OCI-LY7 (cell line): Measurements from ENCODE around the gene SMC5. TPM values are rescaled to one million over a fixed set of nuclear protein-coding genes. Genes with fewer than 3 reads are reported as not detected.

Experiments used
- BruUV-seq: library from RNA; stranded (reverse); fragments of 400-500 nt; replicated peaks from 2 replicates; lab custom pipeline; 2021; lab: Mats Ljungman, UMichigan
- CTCF ChIA-PET: fragments of 300-600 bp; sonication (Branson Sonifier 250); formaldehyde crosslinking; loops from one replicate; lab custom pipeline; 2022; ENCODE audit warnings: antibody characterized with exemption; ENCODE audit not compliant: unreplicated experiment; lab: Charles Lee
- POLR2A ChIA-PET: fragments of 300-600 bp; sonication (Branson Sonifier 250); formaldehyde crosslinking; loops from one replicate; lab custom pipeline; 2022; ENCODE audit warnings: antibody characterized with exemption; lab: Charles Lee
- DNase-seq: peaks from one replicate; pipeline ENCODE4 v3.0.0-alpha.2; 2015; ENCODE audit warnings: low spot score
- H2AFZ ChIP-seq: fragments of 200-600 bp; sonication (generic), shearing (Covaris generic); 2 replicates; pipeline ENCODE4 v1.6.1; 2014; ENCODE audit warnings: mild to moderate bottlenecking, antibody characterized with exemption, low read length, moderate library complexity
- H3K27ac ChIP-seq: fragments of 200-600 bp; sonication (generic); 2 replicates; pipeline ENCODE4 v1.5.1; 2014; ENCODE audit warnings: mixed run types, low read depth, mild to moderate bottlenecking, moderate library complexity, low read length, inconsistent platforms; ENCODE audit not compliant: poor library complexity, severe bottlenecking
- H3K36me3 ChIP-seq: fragments of 200-600 bp; sonication (generic); 2 replicates; pipeline ENCODE4 v1.6.1; 2014; ENCODE audit warnings: mild to moderate bottlenecking, antibody characterized with exemption, low read length, moderate library complexity, mixed read lengths; ENCODE audit not compliant: insufficient read depth
- H3K4me1 ChIP-seq: fragments of 200-600 bp; sonication (generic); 2 replicates; pipeline ENCODE4 v1.5.1; 2014; ENCODE audit warnings: mild to moderate bottlenecking, low read length; ENCODE audit not compliant: insufficient read depth, poor library complexity, severe bottlenecking
- H3K4me2 ChIP-seq: fragments of 200-600 bp; sonication (generic); 2 replicates; pipeline ENCODE4 v1.6.1; 2014; ENCODE audit warnings: mild to moderate bottlenecking, low read length
- H3K4me3 ChIP-seq: fragments of 200-600 bp; sonication (generic); 2 replicates; pipeline ENCODE4 v1.5.1; 2014; ENCODE audit warnings: mild to moderate bottlenecking, low read depth, low read length; ENCODE audit not compliant: poor library complexity, severe bottlenecking
- H3K79me2 ChIP-seq: fragments of 200-600 bp; sonication (generic); 2 replicates; pipeline ENCODE4 v1.6.1; 2016; ENCODE audit warnings: low read depth, mild to moderate bottlenecking, low read length, moderate library complexity, mixed read lengths; ENCODE audit not compliant: insufficient read depth
- H3K9me2 ChIP-seq: fragments of 200-600 bp; sonication (generic); 2 replicates; pipeline ENCODE4 v1.6.1; 2016; ENCODE audit warnings: mild to moderate bottlenecking, low read length, mixed read lengths; ENCODE audit not compliant: insufficient read depth
- H3K9me3 ChIP-seq: fragments of 200-600 bp; sonication (generic); 2 replicates; pipeline ENCODE4 v1.6.1; 2014; ENCODE audit warnings: mild to moderate bottlenecking, mixed run types, low read length, mixed read lengths
- H4K20me1 ChIP-seq: fragments of 200-600 bp; sonication (generic); 2 replicates; pipeline ENCODE4 v1.6.1; 2014; ENCODE audit warnings: mild to moderate bottlenecking, antibody characterized with exemption, low read length, moderate library complexity, mixed read lengths; ENCODE audit not compliant: insufficient read depth
- CTCF ChIP-seq: fragments of 200-600 bp; sonication (generic); conservative IDR thresholded peaks from 2 replicates; pipeline ENCODE4 v1.5.1; 2014; ENCODE audit warnings: mild to moderate bottlenecking, antibody characterized with exemption, low read length, moderate library complexity, mixed read lengths
- EZH2phosphoT487 ChIP-seq: fragments of 200-600 bp; sonication (generic); IDR thresholded peaks from 2 replicates; pipeline ENCODE4 v1.6.1; 2018; ENCODE audit warnings: low read depth, borderline replicate concordance, mild to moderate bottlenecking, mixed run types, antibody characterized with exemption, low read length, moderate library complexity, mixed read lengths
- intact Hi-C: fragments of 100-400 bp; cut with micrococcal nuclease; formaldehyde crosslinking; loops from one replicate; pipeline ENCODE4 v1.10.0; 2022; ENCODE audit not compliant: unreplicated experiment
- total RNA-seq, 2 experiments: library from RNA; depleted of rRNA in 1 of 2; stranded (reverse); fragments of >200 nt in 1 of 2; shearing (Covaris generic) in 1 of 2; gene quantifications; 2 replicates each; pipeline ENCODE4 v1.2.3, GENCODE V29; 2014 to 2022

Gene SMC5
- total RNA-seq, 2 experiments from 2014 or later: 38.9 to 42.0 TPM

- intact Hi-C loops: no loop called here
- no peak for DNase-seq
- H3K79me2 ChIP-seq: peaks cover 29% of the 10 kb centered on the region; the same call in 1 of the 2 replicates
- POLR2A ChIA-PET: interaction anchor here (1.8 kb wide), 1 partner anchor 15 kb away, joined by 5 read pairs; no protein-coding TSS in a partner anchor
- H4K20me1 ChIP-seq: 0 out of 2 replicates have a peak, but pooled peaks cover 5% of the 10 kb centered on the region
- CTCF ChIA-PET: no interaction called here
- H2AFZ ChIP-seq: no peak overlapping the region
- no peaks in the 10 kb centered on the region for H3K9me2 ChIP-seq
- no peak overlapping the region for H3K4me2 ChIP-seq
- no TSS peak for BruUV-seq
- H3K27ac ChIP-seq: no peak overlapping the region
- no peak overlapping the region for H3K4me3 ChIP-seq
- H3K36me3 ChIP-seq: peaks cover 70% of the 10 kb centered on the region
- H3K4me1 ChIP-seq: no peaks in the 10 kb centered on the region
- H3K9me3 ChIP-seq: no peaks in the 10 kb centered on the region
- TF ChIP-seq EZH2phosphoT487 (no peak), CTCF (no peak)
Observed at GRCh38 chr9:70278305-70278704, 19.5 kb downstream of the SMC5 start.

GRCh38 chr9:70283848-70284247 lies 25.1 kb downstream of the SMC5 start:
- no peak overlapping the region for H3K4me3 ChIP-seq
- ChIA-PET CTCF (no interaction called here), POLR2A (interaction anchor here (0.5 kb wide), 1 partner anchor 19 kb away, joined by 3 read pairs; no protein-coding TSS in a partner anchor)
- H3K79me2 ChIP-seq: peaks cover 3% of the 10 kb centered on the region; the same call in 1 of the 2 replicates
- BruUV-seq: no TSS peak
- TF ChIP-seq EZH2phosphoT487 (no peak), CTCF (no peak)
- H3K9me2 ChIP-seq: no peaks in the 10 kb centered on the region
- no peak overlapping the region for H2AFZ ChIP-seq
- intact Hi-C loops: no loop called here
- peaks cover 91% of the 10 kb centered on the region for H3K36me3 ChIP-seq
- no peak overlapping the region for H3K4me2 ChIP-seq
- no peak overlapping the region for H3K27ac ChIP-seq
- H3K4me1 ChIP-seq: no peaks in the 10 kb centered on the region
- no peaks in the 10 kb centered on the region for H4K20me1 ChIP-seq
- DNase-seq: no peak
- no peaks in the 10 kb centered on the region for H3K9me3 ChIP-seq

- Histone ChIP-seq H3K4me2 (no peak overlapping the region), H3K36me3 (peaks cover 94% of the 10 kb centered on the region), H3K9me3 (no peaks in the 10 kb centered on the region), H3K79me2 (0 out of 2 replicates have a peak, but pooled peaks cover 3% of the 10 kb centered on the region), H3K9me2 (no peaks in the 10 kb centered on the region), H4K20me1 (no peaks in the 10 kb centered on the region), H3K27ac (no peak overlapping the region), H3K4me3 (no peak overlapping the region), H2AFZ (no peak overlapping the region), H3K4me1 (no peaks in the 10 kb centered on the region)
- DNase-seq: no peak
- TSS peak; percentile 4 for BruUV-seq
- TF ChIP-seq CTCF (no peak), EZH2phosphoT487 (no peak)
- intact Hi-C loops: no loop called here
- CTCF ChIA-PET: no interaction called here
- POLR2A ChIA-PET: no interaction called here
Observed at GRCh38 chr9:70285246-70285645, 26.5 kb downstream of the SMC5 start.
